ENCODE data around the gene DIS3. TPM values are rescaled to one million over a fixed set of nuclear protein-coding genes. Genes with fewer than 3 reads are reported as not detected.

DIS3 gene
- total and polyA plus RNA-seq, 2 of the 13 experiments (the other 11 are each of a cell fraction or from before 2014, with no cell fraction given) = 13.2 to 35.0 TPM

GRCh38 chr13:72726726-72727416 lies 54.8 kb downstream of the DIS3 start (continued):
- TF ChIP-seq ZC3H13 (CRISPR knock-in tag; IDR thresholded peaks at IDR 0.05) (no peak), ZNF839 (CRISPR knock-in tag; IDR thresholded peaks at IDR 0.05; ENCODE audit: borderline replicate concordance) (no peak), ZNF773 (CRISPR knock-in tag; IDR thresholded peaks at IDR 0.05; ENCODE audit: borderline replicate concordance) (0 out of 2 replicates have a peak, but pooled peaks have one; percentile 45), RFX5 (IDR thresholded peaks at IDR 0.05; ENCODE audit: low read depth, low read length) (no peak), ZSCAN9 (CRISPR knock-in tag; IDR thresholded peaks at IDR 0.05; ENCODE audit: borderline replicate concordance) (no peak), ZNF740 (CRISPR knock-in tag; IDR thresholded peaks at IDR 0.05) (no peak), ZFP37 (CRISPR knock-in tag; IDR thresholded peaks at IDR 0.05; ENCODE audit: borderline replicate concordance) (no peak), NKX3-1 (CRISPR knock-in tag; IDR thresholded peaks at IDR 0.05) (0 out of 2 replicates have a peak, but pooled peaks have one; percentile 28), ZNF547 (CRISPR knock-in tag; IDR thresholded peaks at IDR 0.05) (no peak), ZNF274 (CRISPR knock-in tag; IDR thresholded peaks at IDR 0.05) (no peak), HOXA5 (CRISPR knock-in tag; IDR thresholded peaks at IDR 0.05) (peak; percentile 7; the same call in 1 of the 2 replicates), ZXDC (CRISPR knock-in tag; IDR thresholded peaks at IDR 0.05) (0 out of 2 replicates have a peak, but pooled peaks have one; percentile 72), ZNF567 (CRISPR knock-in tag; IDR thresholded peaks at IDR 0.05; ENCODE audit: borderline replicate concordance) (no peak), ADNP (CRISPR knock-in tag; IDR thresholded peaks at IDR 0.05) (no peak), ZNF780A (CRISPR knock-in tag; IDR thresholded peaks at IDR 0.05) (no peak), ZBTB40 (IDR thresholded peaks at IDR 0.05) (no peak), ZBTB40 (CRISPR knock-in tag; IDR thresholded peaks at IDR 0.05) (no peak), NCOA1 (CRISPR knock-in tag; IDR thresholded peaks at IDR 0.05) (0 out of 2 replicates have a peak, but pooled peaks have one; percentile 31), ZFY (CRISPR knock-in tag; IDR thresholded peaks at IDR 0.05) (no peak)

All from HepG2 (cell line).